ENCODE data around the gene MCU. TPM values are rescaled to one million over a fixed set of nuclear protein-coding genes. Genes with fewer than 3 reads are reported as not detected.
"Not testable (repeated sequence)": the region's sequence is repeated elsewhere in the genome, so short reads cannot be mapped to it uniquely, and the experiment has no call there.

MCU gene
- polyA plus RNA-seq, 1 donor from 2014 or later = 22.9 TPM

- Histone ChIP-seq H3K9ac (ENCODE audit: low read length) (no peak overlapping the region), H3K4me3 (ENCODE audit: low read length) (no peak overlapping the region), H3K9me3 (ENCODE audit: low read length) (no peaks in the 10 kb centered on the region), H3K79me2 (replicated peaks; ENCODE audit: insufficient read depth, low read length) (no peaks in the 10 kb centered on the region), H2AFZ (ENCODE audit: low read depth, low read length) (no peak overlapping the region), H3K27ac (ENCODE audit: low read length) (no peak overlapping the region), H3K4me2 (ENCODE audit: low read length) (no peak overlapping the region), H3F3A (ENCODE audit: insufficient read depth, low read length, poor library complexity, severe bottlenecking) (no peaks in the 10 kb centered on the region), H3K36me3 (ENCODE audit: insufficient read depth, low read length) (no peaks in the 10 kb centered on the region), H3K27me3 (ENCODE audit: insufficient read depth, low read depth, low read length) (no peaks in the 10 kb centered on the region), H3K9me2 (ENCODE audit: insufficient read depth, low read length) (no peaks in the 10 kb centered on the region), H4K20me1 (ENCODE audit: insufficient read depth) (no peaks in the 10 kb centered on the region)
- TF ChIP-seq EZH2 (IDR thresholded peaks at IDR 0.05; ENCODE audit: borderline replicate concordance, insufficient read depth, low read length, poor library complexity, severe bottlenecking) (no peak), RAD21 (conservative IDR thresholded peaks at IDR 0.05) (no peak), CTCF (IDR thresholded peaks at IDR 0.05; ENCODE audit: poor library complexity, severe bottlenecking) (no peak), MXI1 (conservative IDR thresholded peaks at IDR 0.05; ENCODE audit: poor library complexity, severe bottlenecking) (no peak), TAF1 (IDR thresholded peaks at IDR 0.05; ENCODE audit: low read depth) (no peak), POLR2AphosphoS5 (IDR thresholded peaks at IDR 0.05) (no peak), EP300 (conservative IDR thresholded peaks at IDR 0.05; ENCODE audit: poor library complexity, severe bottlenecking) (no peak), SMC3 (conservative IDR thresholded peaks at IDR 0.05; ENCODE audit: poor library complexity) (no peak)
- TF ChIP-seq, protein P1, sequence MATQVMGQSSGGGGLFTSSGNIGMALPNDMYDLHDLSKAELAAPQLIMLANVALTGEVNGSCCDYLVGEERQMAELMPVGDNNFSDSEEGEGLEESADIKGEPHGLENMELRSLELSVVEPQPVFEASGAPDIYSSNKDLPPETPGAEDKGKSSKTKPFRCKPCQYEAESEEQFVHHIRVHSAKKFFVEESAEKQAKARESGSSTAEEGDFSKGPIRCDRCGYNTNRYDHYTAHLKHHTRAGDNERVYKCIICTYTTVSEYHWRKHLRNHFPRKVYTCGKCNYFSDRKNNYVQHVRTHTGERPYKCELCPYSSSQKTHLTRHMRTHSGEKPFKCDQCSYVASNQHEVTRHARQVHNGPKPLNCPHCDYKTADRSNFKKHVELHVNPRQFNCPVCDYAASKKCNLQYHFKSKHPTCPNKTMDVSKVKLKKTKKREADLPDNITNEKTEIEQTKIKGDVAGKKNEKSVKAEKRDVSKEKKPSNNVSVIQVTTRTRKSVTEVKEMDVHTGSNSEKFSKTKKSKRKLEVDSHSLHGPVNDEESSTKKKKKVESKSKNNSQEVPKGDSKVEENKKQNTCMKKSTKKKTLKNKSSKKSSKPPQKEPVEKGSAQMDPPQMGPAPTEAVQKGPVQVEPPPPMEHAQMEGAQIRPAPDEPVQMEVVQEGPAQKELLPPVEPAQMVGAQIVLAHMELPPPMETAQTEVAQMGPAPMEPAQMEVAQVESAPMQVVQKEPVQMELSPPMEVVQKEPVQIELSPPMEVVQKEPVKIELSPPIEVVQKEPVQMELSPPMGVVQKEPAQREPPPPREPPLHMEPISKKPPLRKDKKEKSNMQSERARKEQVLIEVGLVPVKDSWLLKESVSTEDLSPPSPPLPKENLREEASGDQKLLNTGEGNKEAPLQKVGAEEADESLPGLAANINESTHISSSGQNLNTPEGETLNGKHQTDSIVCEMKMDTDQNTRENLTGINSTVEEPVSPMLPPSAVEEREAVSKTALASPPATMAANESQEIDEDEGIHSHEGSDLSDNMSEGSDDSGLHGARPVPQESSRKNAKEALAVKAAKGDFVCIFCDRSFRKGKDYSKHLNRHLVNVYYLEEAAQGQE (IDR thresholded peaks at IDR 0.05; ENCODE audit: borderline replicate concordance) = no peak
These were observed 18.7 kb upstream of the MCU start for GRCh38 chr10:72673280-72673679.

DNA sequence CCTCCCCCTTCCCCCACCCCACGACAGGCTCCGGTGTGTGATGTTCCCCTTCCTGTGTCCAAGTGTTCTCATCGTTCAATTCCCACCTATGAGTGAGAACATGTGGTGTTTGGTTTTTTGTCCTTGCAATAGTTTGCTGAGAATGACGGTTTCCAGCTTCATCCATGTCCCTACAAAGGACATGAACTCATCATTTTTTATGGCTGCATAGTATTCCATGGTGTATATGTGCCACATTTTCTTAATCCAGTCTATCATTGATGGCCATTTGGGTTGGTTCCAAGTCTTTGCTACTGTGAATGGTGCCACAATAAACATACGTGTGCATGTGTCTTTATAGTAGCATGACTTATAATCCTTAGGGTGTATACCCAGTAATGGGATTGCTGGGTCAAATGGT lies 17.8 kb upstream of the MCU start:
- H3K27ac ChIP-seq (ENCODE audit: low read length); H3K4me2 ChIP-seq (ENCODE audit: low read length); H3K27me3 ChIP-seq (ENCODE audit: insufficient read depth, low read depth, low read length); H3K9me3 ChIP-seq (ENCODE audit: low read length); H3K79me2 ChIP-seq (replicated peaks; ENCODE audit: insufficient read depth, low read length); H3K9ac ChIP-seq (ENCODE audit: low read length); H3K4me3 ChIP-seq (ENCODE audit: low read length); H4K20me1 ChIP-seq (ENCODE audit: insufficient read depth); H3F3A ChIP-seq (ENCODE audit: insufficient read depth, low read length, poor library complexity, severe bottlenecking); H3K9me2 ChIP-seq (ENCODE audit: insufficient read depth, low read length); H2AFZ ChIP-seq (ENCODE audit: low read depth, low read length); H3K36me3 ChIP-seq (ENCODE audit: insufficient read depth, low read length): not testable (repeated sequence)

DNA sequence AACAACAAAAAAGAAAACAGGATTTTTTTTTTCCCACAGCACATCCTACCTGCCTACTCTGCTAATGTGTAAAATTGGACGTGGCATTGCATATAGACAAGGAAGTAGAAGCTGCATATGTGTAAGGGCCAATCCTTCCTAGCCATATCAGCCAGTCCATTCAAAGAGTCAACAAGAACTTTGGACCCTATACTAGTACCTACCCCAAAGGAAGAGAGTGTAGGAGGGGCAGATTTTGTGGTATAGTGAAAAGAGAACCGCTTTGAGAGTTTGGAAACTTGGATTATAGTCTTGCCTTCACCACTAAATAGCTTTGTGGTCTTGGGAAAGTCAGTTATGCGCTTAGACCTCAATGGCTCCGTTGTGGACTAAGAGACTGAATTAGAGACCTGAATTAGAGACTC lies 12.1 kb upstream of the MCU start:
- H3K27me3 ChIP-seq (ENCODE audit: insufficient read depth, low read depth, low read length) = no peaks in the 10 kb centered on the region
- H3F3A ChIP-seq (ENCODE audit: insufficient read depth, low read length, poor library complexity, severe bottlenecking) = no peaks in the 10 kb centered on the region
- no peaks in the 10 kb centered on the region for H3K79me2 ChIP-seq (replicated peaks; ENCODE audit: insufficient read depth, low read length)
- no peaks in the 10 kb centered on the region for H3K9me2 ChIP-seq (ENCODE audit: insufficient read depth, low read length)
- no peaks in the 10 kb centered on the region for H3K36me3 ChIP-seq (ENCODE audit: insufficient read depth, low read length)
- no peak for TF ChIP-seq CTCF (IDR thresholded peaks at IDR 0.05; ENCODE audit: poor library complexity, severe bottlenecking)
- no peak overlapping the region for H3K27ac ChIP-seq (ENCODE audit: low read length)
- H3K9me3 ChIP-seq (ENCODE audit: low read length) = no peaks in the 10 kb centered on the region
- H2AFZ ChIP-seq (ENCODE audit: low read depth, low read length) = no peak overlapping the region
- no peak overlapping the region for H3K4me3 ChIP-seq (ENCODE audit: low read length)
- no peak overlapping the region for H3K4me2 ChIP-seq (ENCODE audit: low read length)
- H4K20me1 ChIP-seq (ENCODE audit: insufficient read depth) = no peaks in the 10 kb centered on the region
- no peak overlapping the region for H3K9ac ChIP-seq (ENCODE audit: low read length)

Data from neural cell (in vitro differentiated cells).